HG03196 (cell line): Measurements from ENCODE around the gene ADSS1.

Source experiments
- ATAC-seq: cut with Tn5 transposase; IDR thresholded peaks from one replicate; pipeline ENCODE4 v1.9.1; 2021; ENCODE audit not compliant: unreplicated experiment

ADSS1 gene

GRCh38 chr14:104723651-104724406 lies at the start of gene ADSS1:
Gene ADSS1, plus strand, starts transcription at chr14:104724229. Its CDS starts 42 bp downstream, at chr14:104724271.
- no peak for ATAC-seq

GRCh38 chr14:104675447-104675846 lies 48.6 kb upstream of the ADSS1 start:
- ATAC-seq = no peak

- ATAC-seq = no peak
Measured at GRCh38 chr14:104676130-104676693, 47.8 kb upstream of the ADSS1 start.

GRCh38 chr14:104676694-104677511 lies 47.1 kb upstream of the ADSS1 start:
- no peak for ATAC-seq

- peak; percentile 46 for ATAC-seq
Measured at GRCh38 chr14:104677512-104678332, 46.3 kb upstream of the ADSS1 start.

- ATAC-seq = no peak
Measured at GRCh38 chr14:104678346-104678745, 45.7 kb upstream of the ADSS1 start.

GRCh38 chr14:104678901-104679705 lies 44.9 kb upstream of the ADSS1 start:
- no peak for ATAC-seq

- ATAC-seq = no peak
Measured at GRCh38 chr14:104680056-104680805, 43.8 kb upstream of the ADSS1 start.

GRCh38 chr14:104680806-104681688 lies 43.0 kb upstream of the ADSS1 start:
- ATAC-seq = no peak

GRCh38 chr14:104681689-104682074 lies 42.3 kb upstream of the ADSS1 start:
- ATAC-seq = no peak

- ATAC-seq = no peak
Measured at GRCh38 chr14:104682107-104682593, 41.9 kb upstream of the ADSS1 start.

GRCh38 chr14:104683653-104684448 lies 40.2 kb upstream of the ADSS1 start:
- ATAC-seq = no peak

- ATAC-seq = no peak
Measured at GRCh38 chr14:104684449-104684821, 39.6 kb upstream of the ADSS1 start.

- no peak for ATAC-seq
Measured at GRCh38 chr14:104685216-104685997, 38.6 kb upstream of the ADSS1 start.

GRCh38 chr14:104685998-104686610 lies 37.9 kb upstream of the ADSS1 start:
- ATAC-seq = no peak
